Stromal cell of bone marrow (primary cell): Measurements from ENCODE around the gene TRA2A.
"Not testable (repeated sequence)": the region's sequence is repeated elsewhere in the genome, so short reads cannot be mapped to it uniquely, and the experiment has no call there.

ENCODE experiments used
- DNase-seq: peaks from one replicate; pipeline ENCODE4 v3.0.0-alpha.2; 2012; ENCODE audit warnings: low read depth

The TRA2A gene

DNA sequence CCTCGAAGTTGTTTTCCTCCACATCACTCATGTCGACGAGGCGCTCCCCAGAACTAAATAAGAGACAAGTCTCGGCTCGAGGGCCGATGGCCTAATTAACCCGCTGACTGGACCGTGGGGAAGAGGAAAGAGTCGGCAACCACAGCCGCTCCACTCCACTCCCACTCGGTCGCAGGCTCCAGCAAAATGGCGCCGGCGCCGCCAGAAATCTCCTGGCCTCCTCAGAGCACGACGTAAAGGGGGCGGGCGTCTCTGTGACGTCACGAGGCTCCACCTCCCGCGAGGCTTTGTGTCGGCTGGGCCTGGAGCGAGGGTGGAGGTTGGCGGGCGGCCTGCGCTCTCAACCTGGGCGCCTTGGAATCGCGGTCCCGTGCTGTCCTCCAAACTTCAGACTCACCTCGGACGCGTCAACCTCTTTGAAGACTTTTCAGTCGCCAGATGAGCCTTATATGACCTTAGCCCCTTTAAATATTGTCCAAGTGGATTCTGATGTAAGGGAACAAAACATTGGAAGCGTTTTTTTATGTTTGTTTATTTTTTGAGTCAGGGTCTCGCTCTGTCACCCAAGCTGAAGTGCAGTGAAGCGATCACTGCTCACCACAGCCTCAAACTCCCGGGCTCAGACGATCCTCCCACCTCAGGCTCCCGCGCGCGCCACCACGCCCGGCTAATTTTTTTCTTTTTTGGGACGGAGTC lies at the start of gene TRA2A:
TSS of gene TRA2A (minus strand) at position 188 of the 696 bp plus-strand sequence. CDS start at position 31, 157 bp downstream.
- peak; percentile 92 for DNase-seq

DNA sequence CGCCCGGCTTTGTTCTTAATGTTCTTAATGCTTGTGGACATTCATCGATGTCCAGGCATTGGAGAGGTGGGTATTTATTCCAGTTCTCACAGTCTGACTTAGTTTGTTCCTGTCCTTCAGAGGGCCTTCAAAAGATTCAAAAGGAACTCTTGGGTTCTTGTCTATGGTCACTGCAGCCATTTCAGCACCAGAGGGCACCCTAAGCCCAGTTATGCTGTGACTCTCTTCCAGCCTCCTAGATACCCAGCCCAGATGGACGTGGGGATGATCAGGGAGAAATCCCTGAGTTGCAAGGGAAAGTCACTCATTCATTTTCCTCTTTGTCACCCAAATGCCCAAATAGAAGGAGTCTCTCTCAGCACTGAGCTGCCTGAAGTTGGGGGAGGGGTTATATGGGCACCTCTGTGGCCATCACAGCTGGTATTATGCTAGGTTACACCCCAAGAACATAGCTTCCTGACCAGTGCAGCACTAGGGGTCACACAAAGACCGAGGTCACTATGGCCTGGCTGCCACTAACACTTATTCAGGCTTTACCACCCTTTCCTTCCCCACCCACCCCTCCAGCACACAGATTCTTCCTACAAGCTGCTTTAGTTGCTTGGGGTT lies 38.9 kb upstream of the TRA2A start:
- peak; percentile 61 for DNase-seq

DNA sequence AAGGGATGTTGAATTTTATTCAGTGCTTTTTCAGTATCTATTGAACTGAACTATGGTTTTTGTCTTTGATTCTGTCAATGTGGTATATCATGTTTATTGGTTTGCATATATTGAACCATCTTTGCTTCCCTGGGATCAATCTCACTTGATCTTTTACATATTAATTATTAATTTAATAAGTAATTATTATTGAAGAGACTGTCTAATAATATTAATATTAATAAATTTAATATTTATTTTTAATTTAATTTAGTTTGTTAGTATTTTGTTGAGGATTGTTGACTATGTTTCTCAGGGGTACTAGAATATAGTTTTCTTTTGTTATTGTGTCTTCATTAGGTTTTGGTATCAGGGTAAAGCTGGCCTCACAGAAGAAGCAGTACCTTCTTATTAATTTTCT lies 26.5 kb upstream of the TRA2A start:
- DNase-seq, result no peak

GRCh38 chr7:23547662-23548061 lies 15.9 kb upstream of the TRA2A start:
- no peak for DNase-seq

GRCh38 chr7:23546897-23547572 lies 15.3 kb upstream of the TRA2A start:
- peak; percentile 84 for DNase-seq

DNA sequence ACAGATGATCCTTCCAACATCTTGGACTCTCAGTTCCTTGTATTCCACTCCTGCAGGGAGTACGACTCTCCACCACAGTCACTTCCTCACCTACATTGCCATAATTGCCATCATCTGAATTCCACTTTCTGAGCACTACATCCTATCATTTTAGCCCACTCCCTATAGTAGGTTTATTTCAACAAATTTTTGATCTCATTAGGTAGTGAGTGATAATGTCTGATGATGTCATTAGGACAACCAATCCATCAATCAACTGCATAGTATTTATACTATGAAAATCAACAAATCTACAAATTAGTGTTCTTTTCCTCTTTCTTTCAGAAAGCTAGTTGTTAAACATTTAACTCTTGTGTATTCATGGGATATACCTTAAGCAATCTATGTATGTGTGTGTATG lies 13.7 kb upstream of the TRA2A start:
- no peak for DNase-seq

DNA sequence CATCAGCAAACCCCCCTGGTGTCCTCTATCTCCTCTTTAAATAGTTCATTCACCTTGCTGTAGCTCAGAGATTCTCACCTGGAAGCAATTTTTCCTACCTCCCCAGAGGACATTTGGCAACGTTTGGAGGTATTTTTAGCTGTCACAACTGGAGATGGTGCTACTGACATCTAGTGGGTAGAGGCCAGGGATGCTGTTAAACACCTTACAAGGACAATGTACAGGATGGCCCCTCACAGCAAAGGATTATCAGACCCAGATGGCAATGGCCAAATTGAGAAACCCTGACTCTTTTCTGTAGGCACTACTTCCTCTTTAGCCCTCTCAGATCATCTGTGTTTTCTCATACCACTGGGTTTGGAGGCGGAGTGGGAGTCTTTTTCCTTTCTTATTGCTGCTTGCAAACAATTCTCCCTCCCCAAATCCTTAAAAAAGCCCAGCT lies 13.2 kb upstream of the TRA2A start:
- DNase-seq, result no peak

GRCh38 chr7:23542752-23543151 lies 11.0 kb upstream of the TRA2A start:
- no peak for DNase-seq

DNA sequence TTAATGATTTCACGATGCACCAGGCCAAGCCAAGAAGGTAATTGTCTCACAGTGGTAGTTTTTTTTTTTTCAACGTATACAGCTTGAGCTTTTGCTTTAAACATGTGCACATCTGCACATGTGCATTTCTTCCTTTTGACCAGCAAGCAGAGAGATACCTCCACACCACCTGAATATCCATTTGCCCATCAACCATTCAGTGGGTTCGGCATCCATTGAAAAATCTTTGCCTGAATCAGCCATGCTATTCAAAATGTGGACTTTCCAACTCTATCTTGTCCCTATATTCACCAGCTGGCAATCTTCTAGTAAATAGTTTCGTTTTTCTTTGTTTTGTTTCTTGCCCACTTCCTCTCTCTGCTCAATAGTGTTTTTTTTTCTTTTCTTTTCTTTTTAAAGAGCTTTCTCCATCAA lies 7.7 kb upstream of the TRA2A start:
- DNase-seq, result no peak

GRCh38 chr7:23538301-23538700 lies 6.5 kb upstream of the TRA2A start:
- DNase-seq, result no peak

DNA sequence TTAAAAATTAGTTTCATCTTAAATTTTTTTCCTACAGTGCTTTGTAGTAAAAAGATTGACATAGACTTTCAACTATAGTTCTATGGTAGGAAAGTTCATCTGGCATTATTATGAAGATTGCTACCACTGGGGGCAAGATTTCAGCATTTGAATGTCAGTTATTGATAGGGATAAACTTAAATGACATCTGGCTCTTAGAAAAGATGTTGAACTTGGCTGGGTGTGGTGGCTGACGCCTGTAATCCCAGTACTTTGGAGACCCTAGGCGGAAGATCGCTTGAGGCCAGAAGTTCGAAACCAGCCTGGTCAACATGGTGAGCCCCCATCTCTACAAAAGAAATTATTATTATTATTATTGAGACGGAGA lies 1.4 kb upstream of the TRA2A start:
- DNase-seq, result no peak

DNA sequence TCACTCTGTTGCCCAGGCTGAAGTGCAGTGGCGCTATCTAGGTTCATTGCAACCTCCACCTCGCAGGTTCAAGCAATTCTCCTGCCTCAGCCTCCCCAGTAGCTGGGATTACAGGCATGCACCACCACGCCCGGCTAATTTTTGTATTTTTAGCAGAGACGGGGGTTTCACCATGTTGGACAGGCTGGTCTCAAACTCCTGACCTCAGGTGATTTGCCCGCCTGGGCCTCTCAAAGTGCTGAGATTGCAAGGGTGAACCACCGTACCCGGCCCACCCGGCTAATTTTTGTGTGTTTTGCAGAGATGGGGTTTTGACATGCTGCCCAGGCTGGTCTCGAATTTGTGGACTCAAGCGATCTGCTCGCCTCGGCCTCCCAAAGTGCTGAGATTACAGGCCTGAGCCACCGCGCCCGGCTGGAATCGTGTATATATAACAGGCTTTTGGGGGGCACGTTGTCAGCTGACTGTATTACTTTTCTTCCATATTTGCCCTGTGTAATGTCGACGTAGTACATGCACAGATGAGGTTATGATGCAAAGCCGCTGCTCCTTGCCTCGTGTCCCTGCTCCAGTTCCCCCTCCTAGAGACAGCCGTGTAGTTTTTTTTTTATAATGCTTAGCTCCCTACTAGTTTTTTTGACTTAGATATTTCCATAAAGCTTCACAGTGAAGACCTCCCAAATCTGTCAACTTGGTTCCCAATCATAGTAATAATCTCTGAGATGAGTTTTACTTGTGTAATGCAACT lies 883 bp upstream of the TRA2A start:
- DNase-seq, result no peak

DNA sequence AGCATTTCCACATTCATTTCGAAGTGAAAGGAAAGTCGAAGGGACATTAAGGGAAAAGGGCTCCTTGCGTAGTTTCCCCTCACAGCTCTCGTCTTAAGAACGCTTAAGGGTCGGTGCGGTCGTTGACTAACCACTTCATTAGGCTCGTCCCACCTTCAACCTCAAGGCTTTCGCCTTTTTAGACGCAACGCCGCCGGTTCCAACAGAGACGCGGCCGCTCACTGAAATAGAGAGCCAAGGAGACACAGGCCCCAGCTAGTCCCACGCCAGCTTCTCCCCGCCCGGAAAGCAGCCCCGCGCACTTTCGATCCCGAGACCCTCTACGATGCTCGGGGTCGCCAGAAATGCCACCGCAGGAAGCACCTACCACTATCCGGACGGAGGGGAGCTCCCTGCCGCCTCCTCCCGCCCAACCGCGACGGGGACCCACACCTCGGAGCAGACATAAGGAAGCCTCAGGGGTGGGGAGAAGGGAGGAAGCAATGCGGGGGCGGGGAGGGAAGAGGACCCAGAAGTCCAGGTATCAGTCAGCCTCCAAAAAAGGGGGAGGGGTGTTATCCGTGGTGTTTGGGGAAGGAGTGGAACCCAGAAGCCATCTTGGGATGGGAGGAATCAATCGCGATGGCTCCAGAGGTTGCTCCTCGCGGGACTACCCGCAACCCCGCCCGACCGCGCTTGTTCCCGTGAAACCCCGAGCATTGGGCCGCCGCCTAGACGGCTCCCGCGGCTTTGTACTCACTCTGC lies 559 bp downstream of the TRA2A start:
- DNase-seq, result peak; percentile 41

GRCh38 chr7:23530405-23530804 lies 1.4 kb downstream of the TRA2A start:
- DNase-seq, result peak; percentile 6

- DNase-seq, result no peak
Observed at GRCh38 chr7:23529262-23529859, 2.4 kb downstream of the TRA2A start.

GRCh38 chr7:23525611-23526010 lies 6.2 kb downstream of the TRA2A start:
- DNase-seq, result not testable (repeated sequence)

DNA sequence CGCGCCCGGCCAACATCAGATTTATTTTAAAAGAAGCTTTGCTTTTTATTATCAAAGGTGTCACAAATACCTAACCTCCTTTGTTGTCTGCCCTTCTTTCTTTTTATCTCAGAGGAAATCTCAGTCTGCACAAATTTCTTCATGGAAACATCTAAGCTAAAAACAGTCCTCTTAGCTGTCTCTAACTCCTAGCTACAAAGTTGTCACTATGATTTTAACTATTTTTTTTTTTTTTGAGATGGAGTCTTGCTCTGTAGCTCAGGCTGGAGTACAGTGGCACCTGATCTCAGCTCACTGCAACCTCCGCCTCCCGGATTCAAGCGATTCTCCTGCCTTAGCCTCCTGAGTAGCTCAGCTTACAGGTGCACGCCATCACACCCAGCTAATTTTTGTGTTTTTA lies 7.3 kb downstream of the TRA2A start:
- DNase-seq, result no peak

- no peak for DNase-seq
Observed at GRCh38 chr7:23523486-23524075, 8.2 kb downstream of the TRA2A start.

DNA sequence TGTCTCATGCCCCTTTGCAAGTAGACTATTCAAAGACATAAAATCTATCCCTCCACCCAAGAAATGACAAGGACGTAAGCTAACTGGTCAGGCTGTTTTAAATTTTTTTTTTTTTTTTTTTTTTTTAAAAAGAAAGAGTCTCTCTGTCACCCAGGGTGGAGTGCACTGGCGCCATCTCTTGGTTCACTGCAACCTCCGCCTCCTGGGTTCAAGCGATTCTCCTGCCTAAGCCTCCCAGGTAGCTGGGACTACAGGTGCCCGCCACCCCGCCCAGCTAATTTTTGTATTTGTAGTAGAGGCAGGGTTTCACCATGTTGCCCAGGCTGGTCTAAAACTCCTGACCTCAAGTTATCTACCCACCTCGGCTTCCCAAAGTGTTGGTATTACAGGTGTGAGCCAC lies 11.2 kb downstream of the TRA2A start:
- DNase-seq, result no peak

GRCh38 chr7:23514755-23515154 lies 17.0 kb downstream of the TRA2A start:
- no peak for DNase-seq

DNA sequence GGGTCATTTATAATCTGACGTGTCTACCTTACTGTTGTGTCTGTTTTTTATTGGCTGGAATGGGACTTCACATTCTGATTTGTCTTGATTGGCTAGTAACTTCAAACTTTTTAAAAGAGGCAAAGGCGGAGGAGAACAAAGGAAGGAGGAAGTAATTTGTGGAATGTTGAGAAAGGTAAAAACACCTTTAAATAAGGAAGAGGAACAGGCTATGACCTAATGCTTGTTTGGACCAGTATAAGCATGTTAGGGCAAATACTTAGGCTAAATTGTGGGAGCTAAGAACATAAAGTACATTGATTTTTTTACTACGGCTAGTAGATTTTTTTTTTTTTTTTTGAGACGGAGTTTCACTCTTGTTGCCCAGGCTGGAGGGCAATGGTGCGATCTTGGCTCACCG lies 18.0 kb downstream of the TRA2A start:
- DNase-seq, result not testable (repeated sequence)
